H9 (cell line): ENCODE measurements around the gene MAPK8. TPM values are rescaled to one million over a fixed set of nuclear protein-coding genes. Genes with fewer than 3 reads are reported as not detected.

Source experiments
- DNase-seq: peaks from one replicate; pipeline ENCODE4 v3.0.0-alpha.2; 2017
- H2AFZ ChIP-seq: one replicate; pipeline ENCODE4 v1.6.1; 2013; ENCODE audit warnings: mild to moderate bottlenecking, low read length, control low read depth, moderate library complexity
- H2AK5ac ChIP-seq: 2 replicates; pipeline ENCODE4 v1.6.1; 2013; ENCODE audit warnings: low read length, control low read depth, mixed read lengths; ENCODE audit not compliant: insufficient read length
- H2BK120ac ChIP-seq: one replicate; pipeline ENCODE4 v1.6.1; 2013; ENCODE audit warnings: low read depth, mild to moderate bottlenecking, low read length, control low read depth, inconsistent platforms; ENCODE audit not compliant: poor library complexity, severe bottlenecking
- H2BK12ac ChIP-seq: 2 replicates; pipeline ENCODE4 v1.6.1; 2013; ENCODE audit warnings: low read length, control low read depth, mixed read lengths, low read depth; ENCODE audit not compliant: insufficient read length
- H2BK15ac ChIP-seq: 2 replicates; pipeline ENCODE4 v1.6.1; 2013; ENCODE audit warnings: low read depth, low read length, control low read depth
- H2BK20ac ChIP-seq: one replicate; pipeline ENCODE4 v1.6.1; 2013; ENCODE audit warnings: low read depth, mild to moderate bottlenecking, low read length, control low read depth, inconsistent platforms; ENCODE audit not compliant: poor library complexity, severe bottlenecking
- H2BK5ac ChIP-seq: 2 replicates; pipeline ENCODE4 v1.6.1; 2013; ENCODE audit warnings: low read length, control low read depth, mixed read lengths; ENCODE audit not compliant: insufficient read length
- H3K14ac ChIP-seq: 2 replicates; pipeline ENCODE4 v1.6.1; 2013; ENCODE audit warnings: low read length, control low read depth; ENCODE audit not compliant: insufficient read depth
- H3K18ac ChIP-seq: 2 replicates; pipeline ENCODE4 v1.6.1; 2013; ENCODE audit warnings: low read depth, mild to moderate bottlenecking, mixed read lengths, low read length, control low read depth; ENCODE audit not compliant: insufficient read length
- H3K23ac ChIP-seq: 2 replicates; pipeline ENCODE4 v1.6.1; 2013; ENCODE audit warnings: low read length, control low read depth, mixed read lengths, low read depth; ENCODE audit not compliant: insufficient read length
- H3K23me2 ChIP-seq: 2 replicates; pipeline ENCODE4 v1.6.1; 2013; ENCODE audit warnings: low read depth, mild to moderate bottlenecking, mixed read lengths, low read length, control low read depth; ENCODE audit not compliant: insufficient read length, poor library complexity, severe bottlenecking
- H3K27ac ChIP-seq: 2 replicates; pipeline ENCODE4 v1.5.1; 2013; ENCODE audit warnings: low read length, control low read depth, mixed read lengths, low read depth; ENCODE audit not compliant: insufficient read length
- H3K27me3 ChIP-seq: 2 replicates; pipeline ENCODE4 v1.6.1; 2013; ENCODE audit warnings: low read length, control low read depth, inconsistent platforms; ENCODE audit not compliant: insufficient read depth
- H3K4ac ChIP-seq: 2 replicates; pipeline ENCODE4 v1.6.1; 2013; ENCODE audit warnings: low read depth, mild to moderate bottlenecking, control low read depth, inconsistent platforms, low read length, moderate library complexity
- H3K4me1 ChIP-seq: 2 replicates; pipeline ENCODE4 v1.6.1; 2013; ENCODE audit warnings: low read length, control low read depth, inconsistent platforms; ENCODE audit not compliant: insufficient read depth
- H3K4me2 ChIP-seq: 2 replicates; pipeline ENCODE4 v1.6.1; 2013; ENCODE audit warnings: low read length, control low read depth, mixed read lengths; ENCODE audit not compliant: insufficient read length, insufficient read depth
- H3K56ac ChIP-seq: 2 replicates; pipeline ENCODE4 v1.6.1; 2013; ENCODE audit warnings: low read depth, mild to moderate bottlenecking, mixed read lengths, low read length, control low read depth; ENCODE audit not compliant: insufficient read length
- H3K79me1 ChIP-seq: 2 replicates; pipeline ENCODE4 v1.6.1; 2013; ENCODE audit warnings: low read depth, mild to moderate bottlenecking, moderate library complexity, low read length, control low read depth, inconsistent platforms; ENCODE audit not compliant: insufficient read depth, poor library complexity, severe bottlenecking
- H3K79me2 ChIP-seq: 2 replicates; pipeline ENCODE4 v1.6.1; 2013; ENCODE audit warnings: low read length, control low read depth, inconsistent platforms; ENCODE audit not compliant: insufficient read depth
- H3K9ac ChIP-seq: 2 replicates; pipeline ENCODE4 v1.6.1; 2013; ENCODE audit warnings: low read length, control low read depth, mixed read lengths; ENCODE audit not compliant: insufficient read length; ENCODE audit errors: extremely low read depth
- H3K9me3 ChIP-seq: one replicate; pipeline ENCODE4 v1.6.1; 2013; ENCODE audit warnings: low read depth, low read length, inconsistent platforms; ENCODE audit not compliant: control insufficient read depth
- H3T11ph ChIP-seq: one replicate; pipeline ENCODE4 v1.6.1; 2013; ENCODE audit warnings: mild to moderate bottlenecking, low read length, control low read depth, inconsistent platforms
- H4K20me1 ChIP-seq: one replicate; pipeline ENCODE4 v1.6.1; 2013; ENCODE audit not compliant: control insufficient read depth, insufficient read length, insufficient read depth
- H4K5ac ChIP-seq: 2 replicates; pipeline ENCODE4 v1.6.1; 2013; ENCODE audit warnings: low read depth, mild to moderate bottlenecking, mixed read lengths, low read length, control low read depth; ENCODE audit not compliant: insufficient read length
- H4K8ac ChIP-seq: replicated peaks from 2 replicates; pipeline ENCODE4 v1.6.1; 2013; ENCODE audit warnings: low read length, control low read depth, mixed read lengths, low read depth; ENCODE audit not compliant: insufficient read length
- H4K91ac ChIP-seq: 2 replicates; pipeline ENCODE4 v1.6.1; 2013; ENCODE audit warnings: low read depth, mild to moderate bottlenecking, moderate library complexity, mixed read lengths, low read length, control low read depth; ENCODE audit not compliant: insufficient read length
- H3K27ac Mint-ChIP-seq, 3 experiments: 2 replicates in 2 of 3; 3 replicates in 1 of 3; pipeline ENCODE4 v1.8.0; 2020 to 2021; ENCODE audit warnings: mixed read lengths in 3 of 3, mild to moderate bottlenecking in 1 of 3, moderate library complexity in 1 of 3
- H3K27me3 Mint-ChIP-seq: 2 replicates; pipeline ENCODE4 v1.8.0; 2021; ENCODE audit warnings: low read depth, mild to moderate bottlenecking, moderate library complexity, mixed read lengths
- H3K36me3 Mint-ChIP-seq, 3 experiments: 2 replicates in 2 of 3; 3 replicates in 1 of 3; pipeline ENCODE4 v1.8.0; 2020 to 2021; ENCODE audit warnings: low read depth in 3 of 3, mixed read lengths in 3 of 3; ENCODE audit not compliant: insufficient read depth in 1 of 3
- H3K4me1 Mint-ChIP-seq, 2 experiments: 2 replicates each; pipeline ENCODE4 v1.8.0; 2020; ENCODE audit warnings: mixed read lengths in 2 of 2
- H3K4me3 Mint-ChIP-seq, 2 experiments: 2 replicates in 1 of 2; 3 replicates in 1 of 2; pipeline ENCODE4 v1.8.0; 2020 to 2021; ENCODE audit warnings: mild to moderate bottlenecking in 2 of 2, mixed read lengths in 2 of 2, moderate library complexity in 1 of 2
- H3K9me3 Mint-ChIP-seq, 2 experiments: 2 replicates in 1 of 2; 3 replicates in 1 of 2; pipeline ENCODE4 v1.8.0; 2020; ENCODE audit warnings: mild to moderate bottlenecking in 2 of 2, mixed read lengths in 2 of 2, moderate library complexity in 1 of 2
- WGBS: extraction: QIAGEN DNeasy Blood & Tissue Kit; methylation state at CpG from one replicate; pipeline ENCODE4 v1.1.7; 2013; ENCODE audit warnings: missing lambda C conversion rate, low lambda C conversion rate, mixed read lengths; ENCODE audit not compliant: insufficient read length; ENCODE audit errors: extremely low coverage; 5-methylcytosine and 5-hydroxymethylcytosine counted together
- total RNA-seq: library from RNA; stranded (reverse); gene quantifications from 2 replicates; pipeline ENCODE4 v1.2.1, GENCODE V29; 2021
- TF ChIP-seq, protein P1 (sequence below): fragments of 200-600 bp; sonication (generic); conservative IDR thresholded peaks from 3 replicates; pipeline ENCODE4 v1.8.0; 2021; ENCODE audit warnings: antibody characterized with exemption, mild to moderate bottlenecking

MAPK8 gene
- total RNA-seq, 1 experiment from 2014 or later, result 52.0 TPM

DNA sequence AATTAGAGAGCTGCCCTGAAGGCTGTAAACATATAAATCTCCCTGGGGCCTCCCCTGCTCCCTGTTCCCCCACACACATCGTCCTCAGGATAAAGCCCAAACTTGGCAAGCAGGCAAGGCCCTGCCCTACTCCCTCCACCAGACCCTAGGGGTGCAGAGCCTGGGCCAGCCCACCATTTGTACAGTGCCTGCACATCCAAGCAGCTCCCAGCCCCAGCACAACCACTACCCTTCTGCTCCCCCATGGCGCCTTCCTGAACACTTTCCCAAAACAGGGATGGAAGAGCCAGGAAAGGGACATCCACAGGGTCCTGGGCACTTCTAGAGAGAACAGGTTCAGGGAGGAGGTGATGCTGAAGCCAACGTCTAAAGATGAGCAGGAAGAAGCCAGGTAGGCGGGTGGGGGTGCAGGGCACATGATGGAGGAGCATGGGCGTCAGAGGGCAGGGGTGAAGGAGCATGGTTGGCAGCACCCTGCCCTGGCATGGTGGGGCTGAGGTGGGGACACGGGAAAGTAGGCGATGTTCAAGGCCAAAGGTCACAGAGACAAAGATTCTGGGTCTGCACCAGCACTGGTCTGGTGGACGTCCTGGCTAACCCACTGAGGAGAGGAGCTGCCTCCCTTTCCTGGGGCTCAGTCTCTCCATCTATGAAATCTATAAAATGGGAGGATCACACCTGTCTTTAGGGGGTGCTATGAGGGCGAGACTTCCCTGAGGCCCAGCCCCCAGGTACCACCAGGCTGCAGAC lies 157.8 kb downstream of the MAPK8 start:
- Histone ChIP-seq H3K4ac (no peak overlapping the region), H3K4me1 (no peaks in the 10 kb centered on the region), H2AK5ac (no peak overlapping the region), H2BK5ac (no peak overlapping the region), H3T11ph (no peak overlapping the region), H2BK15ac (no peak overlapping the region), H3K4me2 (no peak overlapping the region), H2BK120ac (no peak overlapping the region), H3K27ac (no peak overlapping the region), H3K27me3 (no peaks in the 10 kb centered on the region; the same call in 1 of the 2 replicates), H3K23ac (no peak overlapping the region), H3K9me3 (no peaks in the 10 kb centered on the region), H4K91ac (no peak overlapping the region), H3K9ac (no peak overlapping the region), H4K5ac (no peak overlapping the region), H3K79me1 (no peaks in the 10 kb centered on the region), H3K14ac (no peak overlapping the region), H4K8ac (no peak overlapping the region), H3K23me2 (no peaks in the 10 kb centered on the region), H3K79me2 (no peaks in the 10 kb centered on the region), H2AFZ (no peak overlapping the region), H3K18ac (no peak overlapping the region), H2BK12ac (no peak overlapping the region), H4K20me1 (no peaks in the 10 kb centered on the region), H2BK20ac (no peak overlapping the region), H3K56ac (no peak overlapping the region)
- DNase-seq, result no peak
- H3K36me3 Mint-ChIP-seq, result no peaks in the 10 kb centered on the region; a peak in 1 of 7 replicates
- no peaks in the 10 kb centered on the region for H3K9me3 Mint-ChIP-seq
- peaks cover 14 to 23% of the 10 kb centered on the region in 2 experiments for H3K4me1 Mint-ChIP-seq
- WGBS, result no CpG with 5 or more reads among the region's 9 CpGs
- H3K27me3 Mint-ChIP-seq, result no peaks in the 10 kb centered on the region
- TF ChIP-seq, protein P1, sequence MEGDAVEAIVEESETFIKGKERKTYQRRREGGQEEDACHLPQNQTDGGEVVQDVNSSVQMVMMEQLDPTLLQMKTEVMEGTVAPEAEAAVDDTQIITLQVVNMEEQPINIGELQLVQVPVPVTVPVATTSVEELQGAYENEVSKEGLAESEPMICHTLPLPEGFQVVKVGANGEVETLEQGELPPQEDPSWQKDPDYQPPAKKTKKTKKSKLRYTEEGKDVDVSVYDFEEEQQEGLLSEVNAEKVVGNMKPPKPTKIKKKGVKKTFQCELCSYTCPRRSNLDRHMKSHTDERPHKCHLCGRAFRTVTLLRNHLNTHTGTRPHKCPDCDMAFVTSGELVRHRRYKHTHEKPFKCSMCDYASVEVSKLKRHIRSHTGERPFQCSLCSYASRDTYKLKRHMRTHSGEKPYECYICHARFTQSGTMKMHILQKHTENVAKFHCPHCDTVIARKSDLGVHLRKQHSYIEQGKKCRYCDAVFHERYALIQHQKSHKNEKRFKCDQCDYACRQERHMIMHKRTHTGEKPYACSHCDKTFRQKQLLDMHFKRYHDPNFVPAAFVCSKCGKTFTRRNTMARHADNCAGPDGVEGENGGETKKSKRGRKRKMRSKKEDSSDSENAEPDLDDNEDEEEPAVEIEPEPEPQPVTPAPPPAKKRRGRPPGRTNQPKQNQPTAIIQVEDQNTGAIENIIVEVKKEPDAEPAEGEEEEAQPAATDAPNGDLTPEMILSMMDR, result no peak
- H3K4me3 Mint-ChIP-seq, result no peak overlapping the region
- H3K27ac Mint-ChIP-seq, result peak overlapping the region in 2 of 3 experiments; percentile 38 to 77; a peak in 3 of 7 replicates
